ENCODE results near the gene RPL10. TPM values are rescaled to one million over a fixed set of nuclear protein-coding genes. Genes with fewer than 3 reads are reported as not detected.

The RPL10 gene
- total RNA-seq, 1 experiment from 2014 or later: 2,110 TPM

DNA sequence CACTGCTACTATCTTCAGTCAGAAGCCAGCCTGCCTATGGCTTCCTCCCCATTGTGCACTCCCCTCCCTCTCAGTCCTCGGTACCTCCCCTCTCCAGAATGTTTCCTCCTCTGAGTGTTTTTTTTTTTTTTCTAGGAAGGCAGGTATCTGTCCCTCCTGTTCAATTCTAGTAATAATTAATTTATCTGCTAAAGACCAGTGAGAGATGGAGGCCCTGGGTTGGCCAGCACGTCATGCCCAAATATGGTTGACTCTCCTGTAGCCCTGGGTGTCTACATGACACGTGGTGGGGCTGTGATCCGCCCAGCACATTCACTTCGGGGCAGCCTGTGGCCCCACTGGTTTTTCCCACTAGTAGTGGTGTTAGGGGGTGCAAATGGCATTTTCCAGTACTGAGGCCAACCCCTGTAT is 25.6 kb upstream of the RPL10 start:
- Histone ChIP-seq H3K79me1 (ENCODE audit: insufficient read depth, low read depth, low read length, poor library complexity, severe bottlenecking) (no peaks in the 10 kb centered on the region), H3K18ac (ENCODE audit: insufficient read length, low read depth, low read length) (no peak overlapping the region), H3T11ph (ENCODE audit: low read length) (no peak overlapping the region), H2AK5ac (ENCODE audit: insufficient read length, low read length) (no peak overlapping the region), H4K20me1 (ENCODE audit: control insufficient read depth, insufficient read depth, insufficient read length) (no peaks in the 10 kb centered on the region), H4K8ac (replicated peaks; ENCODE audit: insufficient read length, low read depth, low read length) (no peak overlapping the region), H2BK15ac (ENCODE audit: low read depth, low read length) (no peak overlapping the region), H2AFZ (ENCODE audit: low read length) (no peak overlapping the region), H2BK20ac (ENCODE audit: low read depth, low read length, poor library complexity, severe bottlenecking) (no peak overlapping the region), H3K56ac (ENCODE audit: insufficient read length, low read depth, low read length) (no peak overlapping the region), H2BK120ac (ENCODE audit: low read depth, low read length, poor library complexity, severe bottlenecking) (no peak overlapping the region), H3K27me3 (ENCODE audit: insufficient read depth, low read length) (no peaks in the 10 kb centered on the region), H3K27ac (ENCODE audit: insufficient read length, low read depth, low read length) (no peak overlapping the region), H3K4me2 (ENCODE audit: insufficient read depth, insufficient read length, low read length) (no peak overlapping the region), H3K23me2 (ENCODE audit: insufficient read length, low read depth, low read length, poor library complexity, severe bottlenecking) (peaks cover 5% of the 10 kb centered on the region), H3K9me3 (ENCODE audit: control insufficient read depth, low read depth, low read length) (no peaks in the 10 kb centered on the region), H3K4ac (ENCODE audit: low read depth, low read length) (no peak overlapping the region), H3K14ac (ENCODE audit: insufficient read depth, low read length) (no peak overlapping the region), H2BK12ac (ENCODE audit: insufficient read length, low read depth, low read length) (no peak overlapping the region), H2BK5ac (ENCODE audit: insufficient read length, low read length) (no peak overlapping the region), H4K5ac (ENCODE audit: insufficient read length, low read depth, low read length) (no peak overlapping the region), H3K4me1 (ENCODE audit: insufficient read depth, low read length) (no peaks in the 10 kb centered on the region), H3K9ac (ENCODE audit: extremely low read depth, insufficient read length, low read length) (no peak overlapping the region), H3K79me2 (ENCODE audit: insufficient read depth, low read length) (peaks cover 17% of the 10 kb centered on the region; the same call in 1 of the 2 replicates), H3K23ac (ENCODE audit: insufficient read length, low read depth, low read length) (no peak overlapping the region), H4K91ac (ENCODE audit: insufficient read length, low read depth, low read length) (no peak overlapping the region)
- H3K4me1 Mint-ChIP-seq: peaks cover 2 to 27% of the 10 kb centered on the region in 2 experiments; a peak in 3 of 4 replicates
- no peak for DNase-seq
- peaks cover 3% of the 10 kb centered on the region; the same call in 1 of the 2 replicates for H3K27me3 Mint-ChIP-seq (ENCODE audit: low read depth)
- TF ChIP-seq, protein P1, sequence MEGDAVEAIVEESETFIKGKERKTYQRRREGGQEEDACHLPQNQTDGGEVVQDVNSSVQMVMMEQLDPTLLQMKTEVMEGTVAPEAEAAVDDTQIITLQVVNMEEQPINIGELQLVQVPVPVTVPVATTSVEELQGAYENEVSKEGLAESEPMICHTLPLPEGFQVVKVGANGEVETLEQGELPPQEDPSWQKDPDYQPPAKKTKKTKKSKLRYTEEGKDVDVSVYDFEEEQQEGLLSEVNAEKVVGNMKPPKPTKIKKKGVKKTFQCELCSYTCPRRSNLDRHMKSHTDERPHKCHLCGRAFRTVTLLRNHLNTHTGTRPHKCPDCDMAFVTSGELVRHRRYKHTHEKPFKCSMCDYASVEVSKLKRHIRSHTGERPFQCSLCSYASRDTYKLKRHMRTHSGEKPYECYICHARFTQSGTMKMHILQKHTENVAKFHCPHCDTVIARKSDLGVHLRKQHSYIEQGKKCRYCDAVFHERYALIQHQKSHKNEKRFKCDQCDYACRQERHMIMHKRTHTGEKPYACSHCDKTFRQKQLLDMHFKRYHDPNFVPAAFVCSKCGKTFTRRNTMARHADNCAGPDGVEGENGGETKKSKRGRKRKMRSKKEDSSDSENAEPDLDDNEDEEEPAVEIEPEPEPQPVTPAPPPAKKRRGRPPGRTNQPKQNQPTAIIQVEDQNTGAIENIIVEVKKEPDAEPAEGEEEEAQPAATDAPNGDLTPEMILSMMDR (conservative IDR thresholded peaks at IDR 0.05): no peak
- peaks cover 45 to 51% of the 10 kb centered on the region in 2 experiments for H3K9me3 Mint-ChIP-seq
- peak overlapping the region; percentile 54 to 63 for H3K4me3 Mint-ChIP-seq
- no peak overlapping the region for H3K27ac Mint-ChIP-seq
- H3K36me3 Mint-ChIP-seq (ENCODE audit: insufficient read depth in 1 of 3, low read depth in 3 of 3): peaks cover 13 to 21% (median 16%) of the 10 kb centered on the region in 3 experiments
- no CpG with 5 or more reads among the region's 5 CpGs for WGBS (ENCODE audit: extremely low coverage, insufficient read length, low lambda C conversion rate)
